ENCODE results near the gene USP11.

The USP11 gene

DNA sequence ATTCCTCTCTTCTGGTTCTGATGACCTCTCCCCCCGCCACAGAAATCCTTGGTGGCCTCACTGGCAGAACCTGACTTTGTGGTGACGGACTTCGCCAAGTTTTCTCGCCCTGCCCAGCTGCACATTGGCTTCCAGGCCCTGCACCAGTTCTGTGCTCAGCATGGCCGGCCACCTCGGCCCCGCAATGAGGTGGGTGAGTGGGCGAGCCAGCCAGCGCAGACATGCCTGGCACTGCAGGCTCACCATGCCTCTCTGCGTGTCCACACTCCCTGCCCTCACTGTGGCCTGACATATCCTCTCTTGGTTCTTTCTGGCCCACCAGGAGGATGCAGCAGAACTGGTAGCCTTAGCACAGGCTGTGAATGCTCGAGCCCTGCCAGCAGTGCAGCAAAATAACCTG, 30.5 kb upstream of the USP11 start:
- no peak overlapping the region for H3K4me3 ChIP-seq (ENCODE audit: low read depth, low read length)
- TF ChIP-seq, protein P1, sequence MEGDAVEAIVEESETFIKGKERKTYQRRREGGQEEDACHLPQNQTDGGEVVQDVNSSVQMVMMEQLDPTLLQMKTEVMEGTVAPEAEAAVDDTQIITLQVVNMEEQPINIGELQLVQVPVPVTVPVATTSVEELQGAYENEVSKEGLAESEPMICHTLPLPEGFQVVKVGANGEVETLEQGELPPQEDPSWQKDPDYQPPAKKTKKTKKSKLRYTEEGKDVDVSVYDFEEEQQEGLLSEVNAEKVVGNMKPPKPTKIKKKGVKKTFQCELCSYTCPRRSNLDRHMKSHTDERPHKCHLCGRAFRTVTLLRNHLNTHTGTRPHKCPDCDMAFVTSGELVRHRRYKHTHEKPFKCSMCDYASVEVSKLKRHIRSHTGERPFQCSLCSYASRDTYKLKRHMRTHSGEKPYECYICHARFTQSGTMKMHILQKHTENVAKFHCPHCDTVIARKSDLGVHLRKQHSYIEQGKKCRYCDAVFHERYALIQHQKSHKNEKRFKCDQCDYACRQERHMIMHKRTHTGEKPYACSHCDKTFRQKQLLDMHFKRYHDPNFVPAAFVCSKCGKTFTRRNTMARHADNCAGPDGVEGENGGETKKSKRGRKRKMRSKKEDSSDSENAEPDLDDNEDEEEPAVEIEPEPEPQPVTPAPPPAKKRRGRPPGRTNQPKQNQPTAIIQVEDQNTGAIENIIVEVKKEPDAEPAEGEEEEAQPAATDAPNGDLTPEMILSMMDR (IDR thresholded peaks at IDR 0.05; ENCODE audit: borderline replicate concordance, insufficient read depth, low read depth, low read length), result no peak

DNA sequence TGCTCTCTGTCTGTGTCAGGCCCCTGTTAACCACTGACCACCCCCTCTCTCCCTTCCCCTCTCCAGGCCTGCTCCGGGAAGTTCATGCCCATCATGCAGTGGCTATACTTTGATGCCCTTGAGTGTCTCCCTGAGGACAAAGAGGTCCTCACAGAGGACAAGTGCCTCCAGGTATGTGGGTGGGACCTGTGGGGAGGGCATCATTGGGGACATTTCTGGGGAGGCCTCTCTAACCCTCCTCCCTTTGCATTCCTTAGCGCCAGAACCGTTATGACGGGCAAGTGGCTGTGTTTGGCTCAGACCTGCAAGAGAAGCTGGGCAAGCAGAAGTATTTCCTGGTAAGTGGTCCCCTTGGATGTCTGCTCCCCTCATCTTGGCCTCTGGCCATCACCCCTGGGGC, 29.9 kb upstream of the USP11 start:
- TF ChIP-seq, protein P1 (IDR thresholded peaks at IDR 0.05; ENCODE audit: borderline replicate concordance, insufficient read depth, low read depth, low read length), result no peak
- H3K4me3 ChIP-seq (ENCODE audit: low read depth, low read length), result no peak overlapping the region

DNA sequence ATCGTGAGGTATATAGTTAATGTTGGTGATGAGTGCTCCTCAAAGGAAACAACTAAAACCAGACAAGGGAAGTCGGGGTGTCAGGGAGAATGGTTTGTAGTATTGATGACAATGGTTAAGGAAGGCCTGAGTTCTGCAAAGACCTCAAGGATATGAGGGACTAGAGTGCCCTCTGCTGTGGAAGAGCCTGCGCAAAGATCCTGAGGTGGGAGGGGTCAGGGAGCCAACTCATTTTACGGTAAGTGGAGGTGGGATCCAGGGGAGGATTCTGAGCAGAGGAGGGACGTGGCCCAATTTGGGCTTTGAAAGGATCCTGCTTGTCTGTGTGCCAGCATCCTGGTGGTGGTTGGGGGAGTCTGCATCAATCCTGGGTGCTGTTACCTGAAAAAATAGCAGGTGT, 27.8 kb upstream of the USP11 start:
- no peak overlapping the region for H3K4me3 ChIP-seq (ENCODE audit: low read depth, low read length)
- TF ChIP-seq, protein P1 (IDR thresholded peaks at IDR 0.05; ENCODE audit: borderline replicate concordance, insufficient read depth, low read depth, low read length), result no peak

GRCh38 chrX:47206316-47206715, 26.5 kb upstream of the USP11 start:
- TF ChIP-seq, protein P1 (IDR thresholded peaks at IDR 0.05; ENCODE audit: borderline replicate concordance, insufficient read depth, low read depth, low read length), result no peak
- H3K4me3 ChIP-seq (ENCODE audit: low read depth, low read length), result no peak overlapping the region

DNA sequence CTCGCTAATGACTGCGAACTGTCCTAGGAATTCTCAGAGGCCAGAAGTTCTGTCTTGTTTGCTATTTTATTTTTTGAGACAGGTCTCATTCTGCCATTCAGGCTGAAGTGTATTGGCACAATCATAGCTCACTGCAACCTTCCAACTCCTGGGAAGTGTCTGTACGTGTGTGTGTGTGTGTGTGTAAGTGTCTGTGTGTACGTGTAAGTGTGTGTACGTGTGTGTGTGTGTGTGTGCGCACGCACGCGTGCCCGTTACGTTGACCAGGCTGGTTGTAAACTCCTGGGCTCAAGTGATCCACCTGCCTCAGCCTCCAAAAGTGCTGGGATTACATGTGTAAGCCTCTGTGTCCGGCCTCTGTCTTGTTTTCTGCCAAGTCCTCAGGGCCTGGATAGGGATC, 24.7 kb upstream of the USP11 start:
- TF ChIP-seq, protein P1 (IDR thresholded peaks at IDR 0.05; ENCODE audit: borderline replicate concordance, insufficient read depth, low read depth, low read length), result no peak

DNA sequence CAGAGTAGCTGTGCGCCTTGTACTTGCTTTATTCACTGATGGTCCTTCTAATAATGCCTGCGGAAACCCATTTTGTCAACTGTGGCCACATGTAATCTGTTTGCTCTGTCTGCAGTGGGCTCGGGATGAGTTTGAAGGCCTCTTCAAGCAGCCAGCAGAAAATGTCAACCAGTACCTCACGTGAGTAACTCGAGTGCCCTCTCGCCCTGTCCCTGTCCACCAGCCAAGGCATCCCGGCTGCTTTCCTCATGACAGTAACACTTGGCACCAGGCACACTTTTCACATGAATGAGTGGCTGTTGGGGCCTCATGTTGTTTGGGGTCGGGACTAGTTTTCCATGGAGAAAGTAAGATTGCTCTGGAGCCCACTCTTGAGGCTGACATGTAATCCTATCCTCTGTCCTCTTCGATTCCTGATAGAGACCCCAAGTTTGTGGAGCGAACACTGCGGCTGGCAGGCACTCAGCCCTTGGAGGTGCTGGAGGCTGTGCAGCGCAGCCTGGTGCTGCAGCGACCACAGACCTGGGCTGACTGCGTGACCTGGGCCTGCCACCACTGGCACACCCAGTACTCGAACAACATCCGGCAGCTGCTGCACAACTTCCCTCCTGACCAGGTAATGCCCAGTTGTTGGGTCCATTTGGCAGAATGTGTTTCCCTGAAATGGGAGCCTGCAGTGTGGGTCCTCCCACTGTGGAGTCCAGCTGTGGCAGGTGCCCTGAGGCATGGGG, 23.1 kb upstream of the USP11 start:
- TF ChIP-seq, protein P1 (IDR thresholded peaks at IDR 0.05; ENCODE audit: borderline replicate concordance, insufficient read depth, low read depth, low read length), result no peak
- no peak overlapping the region for H3K4me3 ChIP-seq (ENCODE audit: low read depth, low read length)

More for the DNA sequence above, 24.7 kb upstream of the USP11 start:
- no peak overlapping the region for H3K4me3 ChIP-seq (ENCODE audit: low read depth, low read length)

GRCh38 chrX:47210661-47211425, 22.0 kb upstream of the USP11 start:
- no peak overlapping the region for H3K4me3 ChIP-seq (ENCODE audit: low read depth, low read length)
- TF ChIP-seq, protein P1 (IDR thresholded peaks at IDR 0.05; ENCODE audit: borderline replicate concordance, insufficient read depth, low read depth, low read length), result no peak
